ENCODE measurements around the gene HMCN1.

- TF ChIP-seq, protein P1, sequence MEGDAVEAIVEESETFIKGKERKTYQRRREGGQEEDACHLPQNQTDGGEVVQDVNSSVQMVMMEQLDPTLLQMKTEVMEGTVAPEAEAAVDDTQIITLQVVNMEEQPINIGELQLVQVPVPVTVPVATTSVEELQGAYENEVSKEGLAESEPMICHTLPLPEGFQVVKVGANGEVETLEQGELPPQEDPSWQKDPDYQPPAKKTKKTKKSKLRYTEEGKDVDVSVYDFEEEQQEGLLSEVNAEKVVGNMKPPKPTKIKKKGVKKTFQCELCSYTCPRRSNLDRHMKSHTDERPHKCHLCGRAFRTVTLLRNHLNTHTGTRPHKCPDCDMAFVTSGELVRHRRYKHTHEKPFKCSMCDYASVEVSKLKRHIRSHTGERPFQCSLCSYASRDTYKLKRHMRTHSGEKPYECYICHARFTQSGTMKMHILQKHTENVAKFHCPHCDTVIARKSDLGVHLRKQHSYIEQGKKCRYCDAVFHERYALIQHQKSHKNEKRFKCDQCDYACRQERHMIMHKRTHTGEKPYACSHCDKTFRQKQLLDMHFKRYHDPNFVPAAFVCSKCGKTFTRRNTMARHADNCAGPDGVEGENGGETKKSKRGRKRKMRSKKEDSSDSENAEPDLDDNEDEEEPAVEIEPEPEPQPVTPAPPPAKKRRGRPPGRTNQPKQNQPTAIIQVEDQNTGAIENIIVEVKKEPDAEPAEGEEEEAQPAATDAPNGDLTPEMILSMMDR (IDR thresholded peaks at IDR 0.05) = no peak
- no peak for TF ChIP-seq POLR2A (IDR thresholded peaks at IDR 0.05)
These were observed 292.8 kb downstream of the HMCN1 start for GRCh38 chr1:186026946-186027345.

Data from right lobe of liver (tissue), 4 donors.